ENCODE results near the gene HELZ. TPM values are rescaled to one million over a fixed set of nuclear protein-coding genes. Genes with fewer than 3 reads are reported as not detected.
A peak's percentile ranks its signal among the peaks of the same experiment; 100 is the strongest.

Gene HELZ
- total and polyA plus RNA-seq, 2 donors from 2014 or later = 2.8 to 58.8 TPM

GRCh38 chr17:67246403-67246652, 1.3 kb upstream of the HELZ start:
- H3K9me3 ChIP-seq (ENCODE audit: control insufficient read depth in 2 of 3, insufficient read depth in 1 of 3, low read length in 3 of 3) = no peaks in the 10 kb centered on the region
- no peak for FAIRE-seq
- H3K36me3 ChIP-seq (ENCODE audit: control insufficient read depth in 2 of 3, insufficient read depth in 3 of 3, low read length in 3 of 3) = no peaks in the 10 kb centered on the region
- H3K4me1 ChIP-seq (ENCODE audit: control insufficient read depth in 2 of 3, insufficient read depth in 2 of 3, low read depth in 1 of 3, low read length in 3 of 3) = peaks cover 0 to 15% (median 6%) of the 10 kb centered on the region in 3 donors
- H3K9ac ChIP-seq (ENCODE audit: low read length in 3 of 3) = peak overlapping the region in 1 of 3 donors; percentile 19
- H3K27ac ChIP-seq (ENCODE audit: low read depth in 2 of 2, low read length in 2 of 2) = peak overlapping the region in 1 of 2 donors; percentile 60
- intact Hi-C loops (cut with DNase I) = no loop called here
- DNase-seq = peak in 1 of 5 donors; percentile 63
- TF ChIP-seq CTCF (IDR thresholded peaks at IDR 0.05; ENCODE audit: borderline replicate concordance, extremely low read depth, insufficient read depth) = no peak
- no peaks in the 10 kb centered on the region for H3K27me3 ChIP-seq (ENCODE audit: control insufficient read depth, insufficient read depth, low read length)
- peak overlapping the region; percentile 28 to 82 (median 41) for H3K4me3 ChIP-seq (ENCODE audit: low read length in 3 of 3)

- Histone ChIP-seq H3K4me3 (ENCODE audit: low read length in 3 of 3) (peak overlapping the region; percentile 42 to 82 (median 70)), H3K27me3 (ENCODE audit: control insufficient read depth, insufficient read depth, low read length) (no peaks in the 10 kb centered on the region), H3K9ac (ENCODE audit: low read length in 3 of 3) (peak overlapping the region in 2 of 3 donors; percentile 81 to 82), H3K27ac (ENCODE audit: low read depth in 2 of 2, low read length in 2 of 2) (peak overlapping the region; percentile 72 to 92), H3K9me3 (ENCODE audit: control insufficient read depth in 2 of 3, insufficient read depth in 1 of 3, low read length in 3 of 3) (no peaks in the 10 kb centered on the region), H3K4me1 (ENCODE audit: control insufficient read depth in 2 of 3, insufficient read depth in 2 of 3, low read depth in 1 of 3, low read length in 3 of 3) (peaks cover 0 to 15% (median 6%) of the 10 kb centered on the region in 3 donors), H3K36me3 (ENCODE audit: control insufficient read depth in 2 of 3, insufficient read depth in 3 of 3, low read length in 3 of 3) (no peaks in the 10 kb centered on the region)
- intact Hi-C loops (cut with DNase I) = no loop called here
- DNase-seq (peak; percentile 75 to 87 (median 86)), FAIRE-seq (no peak)
- no peak for TF ChIP-seq CTCF (IDR thresholded peaks at IDR 0.05; ENCODE audit: borderline replicate concordance, extremely low read depth, insufficient read depth)
Measured at GRCh38 chr17:67245694-67246402, 852 bp upstream of the HELZ start.

GRCh38 chr17:67244431-67245072, 444 bp downstream of the HELZ start:
- Histone ChIP-seq H3K27me3 (ENCODE audit: control insufficient read depth, insufficient read depth, low read length) (no peaks in the 10 kb centered on the region), H3K4me1 (ENCODE audit: control insufficient read depth in 2 of 3, insufficient read depth in 2 of 3, low read depth in 1 of 3, low read length in 3 of 3) (peaks cover 0 to 25% (median 7%) of the 10 kb centered on the region in 3 donors), H3K9ac (ENCODE audit: low read length in 3 of 3) (peak overlapping the region; percentile 16 to 92 (median 80)), H3K4me3 (ENCODE audit: low read length in 3 of 3) (peak overlapping the region; percentile 53 to 82 (median 79)), H3K9me3 (ENCODE audit: control insufficient read depth in 2 of 3, insufficient read depth in 1 of 3, low read length in 3 of 3) (no peaks in the 10 kb centered on the region), H3K36me3 (ENCODE audit: control insufficient read depth in 2 of 3, insufficient read depth in 3 of 3, low read length in 3 of 3) (no peaks in the 10 kb centered on the region), H3K27ac (ENCODE audit: low read depth in 2 of 2, low read length in 2 of 2) (peak overlapping the region; percentile 84 to 92)
- intact Hi-C loops (cut with DNase I) = no loop called here
- FAIRE-seq (no peak), DNase-seq (peak in 4 of 5 donors; percentile 24 to 78 (median 58))
- no peak for TF ChIP-seq CTCF (IDR thresholded peaks at IDR 0.05; ENCODE audit: borderline replicate concordance, extremely low read depth, insufficient read depth)

Measured in kidney (tissue), 14 donors.